Measurements from ENCODE around the gene FBL. TPM values are rescaled to one million over a fixed set of nuclear protein-coding genes. Genes with fewer than 3 reads are reported as not detected.
"Not testable (repeated sequence)": the region's sequence is repeated elsewhere in the genome, so short reads cannot be mapped to it uniquely, and the experiment has no call there.

Gene FBL
- total RNA-seq (100 to 1,000 TPM; 126 to 212 (median 174) TPM), polyA plus RNA-seq (100 to 1,000 TPM; 298 to 403 (median 348) TPM)
- long read RNA-seq, donor 1, transcript FBL-201 (9 exons, 1,160 nt) = major isoform, 43 of 68 reads
- long read RNA-seq, donor 1, partial matches to known transcripts = 24 of 68 reads
- long read RNA-seq, donor 1, other reads (novel, unspliced or antisense) = 0 of 68 reads
- long read RNA-seq, donor 2, transcript FBL-201 (9 exons, 1,160 nt) = major isoform, 39 of 54 reads
- long read RNA-seq, donor 2, partial matches to known transcripts = 7 of 54 reads
- long read RNA-seq, donor 2, other reads (novel, unspliced or antisense) = 7 of 54 reads

- intact Hi-C loops (cut with DNase I; ENCODE audit: low total_unique reads) = loop anchor here (10.0 kb wide), 1 partner anchor 51 kb away; no protein-coding TSS in a partner anchor
- Histone ChIP-seq H3K27ac (peak within 1 kb of the TSS; percentile 76 to 90 (median 88)), H3K4me3 (peak within 1 kb of the TSS; percentile 53 to 88 (median 82)), H3K36me3 (no peaks in the 10 kb centered on the region), H3K4me1 (peaks cover 32 to 60% (median 52%) of the 10 kb centered on the region in 6 donors), H3K27me3 (replicated peaks in 1 of 7) (no peaks in the 10 kb centered on the region), H3K9me3 (no peaks in the 10 kb centered on the region)
- TF ChIP-seq CTCF (IDR thresholded peaks at IDR 0.05 in 8 of 11, conservative IDR thresholded peaks at IDR 0.05 in 3 of 11) (peak in 1 of 11 experiments; percentile 13), POLR2A (IDR thresholded peaks at IDR 0.05) (peak in 1 of 3 donors; percentile 52), POLR2AphosphoS5 (IDR thresholded peaks at IDR 0.05) (peak; percentile 93 to 97 (median 97))
- WGBS, 5 donors = 0 to 1% (median 0%) methylated on average over 52 to 57 of the region's 57 CpGs
- DNase-seq = peak; percentile 99
These were observed at the start of gene FBL for GRCh38 chr19:39845933-39846677. Gene FBL, minus strand, starts transcription at chr19:39846379. Its CDS starts 79 bp downstream, at chr19:39846300.

- intact Hi-C loops (cut with DNase I; ENCODE audit: low total_unique reads); H3K27ac ChIP-seq; H3K4me3 ChIP-seq; H3K9me3 ChIP-seq: not testable (repeated sequence)
- Histone ChIP-seq H3K27me3 (replicated peaks in 1 of 7) (peaks cover 0 to 12% (median 3%) of the 10 kb centered on the region in 7 donors), H3K4me1 (peaks cover 0 to 17% (median 9%) of the 10 kb centered on the region in 6 donors), H3K36me3 (peaks cover 0 to 14% (median 0%) of the 10 kb centered on the region in 6 donors)
- 88 to 96% (median 94%) methylated on average over 9 to 11 of the region's 11 CpGs for WGBS, 5 donors
- peak; percentile 59 for DNase-seq
These were observed 48.9 kb upstream of the FBL start for GRCh38 chr19:39895096-39895495.

DNA sequence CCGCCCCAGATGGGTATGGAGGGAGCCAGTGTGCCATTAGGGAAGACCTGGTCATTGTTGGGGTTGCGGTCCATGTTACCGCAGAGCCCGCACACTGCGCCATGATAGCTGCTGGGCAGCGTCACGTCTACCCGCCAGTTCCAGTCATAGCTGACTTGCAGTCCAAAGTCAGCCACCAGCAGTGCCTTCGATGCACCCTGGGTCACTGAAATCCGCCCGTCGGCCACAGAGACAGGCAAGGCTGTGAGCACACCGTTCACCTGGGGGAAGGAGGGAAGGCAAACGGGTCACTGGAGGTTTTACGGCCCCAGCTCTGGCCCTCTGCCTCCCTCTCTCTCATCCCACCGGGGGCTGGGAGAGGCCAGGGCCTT is 48.0 kb upstream of the FBL start:
- peaks cover 0 to 17% (median 9%) of the 10 kb centered on the region in 6 donors for H3K4me1 ChIP-seq
- H3K36me3 ChIP-seq = peaks cover 0 to 18% (median 0%) of the 10 kb centered on the region in 6 donors
- H3K4me3 ChIP-seq, H3K27ac ChIP-seq, H3K9me3 ChIP-seq: not testable (repeated sequence)
- DNase-seq = peak; percentile 69
- 89 to 94% (median 90%) methylated on average over 8 to 13 of the region's 16 CpGs; no CpG with 5 or more reads in 1 of the 5 donors for WGBS, 5 donors
- H3K27me3 ChIP-seq (replicated peaks in 1 of 7) = peaks cover 0 to 12% (median 3%) of the 10 kb centered on the region in 7 donors
- intact Hi-C loops (cut with DNase I; ENCODE audit: low total_unique reads) = loop anchor here (5.0 kb wide), 1 partner anchor 78 kb away; the partner anchor contains the start of gene PSMC4

- intact Hi-C loops (cut with DNase I; ENCODE audit: low total_unique reads) = loop anchor here (5.0 kb wide), 1 partner anchor 79 kb away; the partner anchor contains the start of gene PSMC4
- peaks cover 0 to 18% (median 0%) of the 10 kb centered on the region in 6 donors for H3K36me3 ChIP-seq
- H3K27me3 ChIP-seq (replicated peaks in 1 of 7) = peaks cover 0 to 12% (median 3%) of the 10 kb centered on the region in 7 donors
- peak; percentile 71 for DNase-seq
- H3K4me3 ChIP-seq, H3K27ac ChIP-seq, H3K9me3 ChIP-seq: not testable (repeated sequence)
- peaks cover 0 to 17% (median 9%) of the 10 kb centered on the region in 6 donors for H3K4me1 ChIP-seq
- 64 to 78% (median 74%) methylated on average over 19 to 25 of the region's 29 CpGs for WGBS, 5 donors
These were observed 47.4 kb upstream of the FBL start for GRCh38 chr19:39893366-39894235.

- H3K4me3 ChIP-seq, DNase-seq, H3K9me3 ChIP-seq: not testable (repeated sequence)
- WGBS, 5 donors = 69 to 91% (median 74%) methylated on average over 5 of the region's 5 CpGs
- Histone ChIP-seq H3K27me3 (replicated peaks in 1 of 7) (peaks cover 0 to 12% (median 3%) of the 10 kb centered on the region in 7 donors), H3K27ac (peak overlapping the region in 2 of 8 donors; percentile 45 to 57), H3K4me1 (peaks cover 0 to 17% (median 8%) of the 10 kb centered on the region in 6 donors), H3K36me3 (peaks cover 0 to 18% (median 0%) of the 10 kb centered on the region in 6 donors)
- intact Hi-C loops (cut with DNase I; ENCODE audit: low total_unique reads) = loop anchor here (5.0 kb wide), 1 partner anchor 80 kb away; the partner anchor contains the start of gene PSMC4
These were observed 46.3 kb upstream of the FBL start for GRCh38 chr19:39892506-39892902.
